Measurements from ENCODE around the gene NPPA. TPM values are rescaled to one million over a fixed set of nuclear protein-coding genes. Genes with fewer than 3 reads are reported as not detected.

The NPPA gene
- total and polyA plus RNA-seq, 9 of the 15 experiments (the other 6 are each of a cell fraction or from before 2014, with no cell fraction given): not detected

GRCh38 chr1:11858968-11859871, 11.6 kb upstream of the NPPA start (continued):
- TF ChIP-seq REST (IDR thresholded peaks at IDR 0.05; ENCODE audit: borderline replicate concordance): peak; percentile 100
- TF ChIP-seq REST (CRISPR knock-in tag; IDR thresholded peaks at IDR 0.05; ENCODE audit: low read depth): peak; percentile 99
- TF ChIP-seq GABPB2 (CRISPR knock-in tag; conservative IDR thresholded peaks at IDR 0.05): no peak
- TF ChIP-seq ETS1 (conservative IDR thresholded peaks at IDR 0.05; ENCODE audit: control insufficient read depth, low read depth, low read length): peak; percentile 72; the same call in 1 of the 2 replicates
- no peak; the same call in 1 of the 2 replicates for TF ChIP-seq ZNF24 (IDR thresholded peaks at IDR 0.05)
- no peak for TF ChIP-seq SPI1 (IDR thresholded peaks at IDR 0.05; ENCODE audit: borderline replicate concordance, low read depth, low read length)
- no peak for TF ChIP-seq FOSL1 (tag; conservative IDR thresholded peaks at IDR 0.05)
- no peak for TF ChIP-seq ATF1 (CRISPR knock-in tag; IDR thresholded peaks at IDR 0.05)
- TF ChIP-seq ATF1 (tag; IDR thresholded peaks at IDR 0.05): 0 out of 2 replicates have a peak, but pooled peaks have one; percentile 13
- TF ChIP-seq ARID3B (CRISPR knock-in tag; IDR thresholded peaks at IDR 0.05; ENCODE audit: borderline replicate concordance): no peak
- TF ChIP-seq MECOM (CRISPR knock-in tag; IDR thresholded peaks at IDR 0.05): no peak
- peak; percentile 94; the same call in 1 of the 2 replicates for TF ChIP-seq KAT7 (CRISPR knock-in tag; IDR thresholded peaks at IDR 0.05; ENCODE audit: borderline replicate concordance)
- TF ChIP-seq ZNF444 (CRISPR knock-in tag; IDR thresholded peaks at IDR 0.05): no peak
- peak; percentile 81; the same call in 1 of the 2 replicates for TF ChIP-seq ZNF644 (tag; IDR thresholded peaks at IDR 0.05; ENCODE audit: low read depth)
- TF ChIP-seq BMI1 (IDR thresholded peaks at IDR 0.05; ENCODE audit: low read length): no peak
- TF ChIP-seq HEY1 (CRISPR knock-in tag; IDR thresholded peaks at IDR 0.05; ENCODE audit: borderline replicate concordance): no peak

Data from K562 (cell line).